DMS153 treated with DMSO at 0.1 percent for 48 hours (cell line): Measurements from ENCODE around the gene PLK5.
"Not testable (repeated sequence)": the region's sequence is repeated elsewhere in the genome, so short reads cannot be mapped to it uniquely, and the experiment has no call there.

Source experiments
- DNase-seq: peaks from one replicate; lab custom pipeline; 2025; ENCODE audit not compliant: unreplicated experiment; lab: John Stamatoyannopoulos, UW

Gene PLK5

DNA sequence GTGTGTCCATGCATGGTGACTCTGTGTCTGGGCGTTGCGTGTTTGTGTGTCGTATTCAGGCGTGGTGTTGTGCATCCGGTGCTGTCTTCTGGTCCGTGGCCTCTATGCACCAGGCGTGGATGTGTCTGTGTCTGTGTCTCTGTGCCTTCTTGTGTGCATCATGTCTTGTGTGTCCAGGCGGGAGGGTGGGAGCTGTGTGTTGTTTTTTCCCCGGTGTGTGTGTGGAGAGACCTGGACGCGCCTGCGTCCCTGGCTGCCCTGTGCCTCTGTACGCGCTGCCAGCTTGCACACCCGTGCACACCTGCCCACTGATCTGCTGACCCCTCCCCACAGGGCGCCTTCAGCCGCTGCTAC, 1.1 kb downstream of the PLK5 start:
- DNase-seq, result no peak

- DNase-seq, result no peak
These were observed 1.5 kb downstream of the PLK5 start for GRCh38 chr19:1525343-1525742.

GRCh38 chr19:1526066-1526778, 2.3 kb downstream of the PLK5 start:
- DNase-seq, result no peak

GRCh38 chr19:1526979-1527649, 3.2 kb downstream of the PLK5 start:
- no peak for DNase-seq

- DNase-seq, result no peak
These were observed 3.9 kb downstream of the PLK5 start for GRCh38 chr19:1527650-1528309.

DNA sequence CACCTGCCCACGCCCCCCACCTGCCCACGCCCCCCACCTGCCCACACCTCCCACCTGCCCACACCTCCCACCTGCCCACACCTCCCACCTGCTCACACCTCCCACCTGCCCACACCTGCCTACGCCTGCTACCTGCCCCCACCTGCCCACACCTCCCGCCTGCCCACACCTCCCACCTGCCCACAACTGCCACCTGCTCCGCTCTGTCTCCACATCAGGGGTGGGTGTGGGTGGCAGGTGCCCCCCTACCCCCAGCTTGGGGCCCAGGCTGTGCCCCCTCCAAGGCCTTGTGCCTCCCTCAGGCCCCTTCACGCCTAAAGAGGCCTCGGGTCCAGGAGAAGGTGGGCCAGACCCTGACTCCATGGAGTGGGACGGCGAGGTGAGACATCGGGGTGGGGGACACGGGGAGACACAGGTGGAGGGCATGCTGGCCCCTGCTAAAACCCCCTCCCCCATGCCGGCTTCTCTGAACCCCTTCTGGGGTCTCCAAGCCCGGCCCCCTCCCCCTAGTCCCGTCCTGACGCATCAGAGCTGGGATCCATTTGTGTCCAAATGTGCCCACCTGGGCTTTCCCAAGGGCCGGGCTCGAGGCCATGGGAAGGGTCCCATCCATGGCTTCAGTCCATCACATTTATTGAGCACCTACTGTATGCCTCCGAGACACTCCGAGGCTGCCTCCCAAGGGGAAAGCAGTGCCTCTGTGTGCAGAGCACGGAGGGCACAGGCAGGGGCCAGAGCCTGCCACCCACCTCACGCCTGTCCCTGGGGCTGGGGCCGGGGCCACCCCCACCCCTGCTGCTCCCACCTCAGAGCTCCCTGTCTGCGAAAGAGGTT, 4.9 kb downstream of the PLK5 start:
- no peak for DNase-seq

DNA sequence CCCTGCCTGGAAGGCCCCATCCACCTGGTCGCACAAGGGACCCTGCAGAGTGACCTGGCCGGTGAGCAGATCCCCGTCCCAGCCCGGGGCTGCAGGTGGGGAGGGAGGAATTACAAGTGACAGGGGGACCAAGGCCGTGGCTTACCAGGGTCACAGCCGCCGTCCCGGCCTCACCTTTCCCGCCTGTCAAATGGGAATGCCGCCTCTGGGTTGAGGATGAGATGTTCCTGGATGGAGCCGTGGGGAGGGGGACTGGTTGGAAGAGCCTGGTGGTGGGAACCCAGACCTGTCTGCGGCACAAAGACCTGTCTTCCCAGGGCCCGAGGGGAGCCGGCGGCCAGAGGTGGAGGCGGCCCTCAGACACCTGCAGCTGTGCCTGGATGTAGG, 5.5 kb downstream of the PLK5 start:
- no peak for DNase-seq

DNA sequence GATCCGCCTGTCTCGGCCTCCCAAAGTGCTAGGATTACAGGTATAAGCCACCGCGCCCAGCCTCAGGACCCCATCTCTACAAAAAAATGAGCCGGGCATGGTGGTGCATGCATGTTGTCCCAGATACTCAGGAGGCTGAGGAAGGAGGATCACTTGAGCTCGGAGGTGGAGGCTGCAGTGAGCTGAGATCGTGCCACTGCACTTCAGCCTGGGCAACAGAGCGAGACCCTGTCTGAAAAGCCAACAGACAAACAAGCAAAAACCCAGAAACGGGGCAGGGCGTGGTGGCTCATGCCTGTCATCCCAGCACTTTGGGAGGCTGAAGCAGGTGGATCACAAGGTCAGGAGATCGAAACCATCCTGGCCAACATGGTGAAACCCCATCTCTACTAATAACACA, 7.0 kb downstream of the PLK5 start:
- not testable (repeated sequence) for DNase-seq

DNA sequence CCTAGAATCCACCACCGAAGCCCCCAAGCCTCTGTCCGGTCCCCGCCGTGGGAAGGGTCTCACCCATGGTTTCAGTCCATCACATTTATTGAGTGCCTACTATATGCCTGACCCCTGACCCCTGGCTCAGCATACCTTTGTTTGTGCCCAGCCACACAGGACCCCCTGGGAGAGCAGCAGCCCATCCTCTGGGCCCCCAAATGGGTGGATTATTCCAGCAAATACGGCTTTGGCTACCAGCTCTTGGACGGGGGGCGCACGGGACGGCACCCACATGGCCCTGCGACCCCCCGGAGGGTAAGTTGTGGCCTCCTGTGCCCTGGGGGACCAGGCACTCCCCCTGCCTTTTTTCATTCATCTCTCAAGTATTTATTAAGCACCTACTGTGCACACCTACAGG, 7.7 kb downstream of the PLK5 start:
- no peak for DNase-seq

GRCh38 chr19:1532003-1532402, 8.1 kb downstream of the PLK5 start:
- DNase-seq, result no peak

- DNase-seq, result no peak
These were observed 9.8 kb downstream of the PLK5 start for GRCh38 chr19:1533510-1534150.

- DNase-seq, result no peak
These were observed 11.1 kb downstream of the PLK5 start for GRCh38 chr19:1534972-1535371.

DNA sequence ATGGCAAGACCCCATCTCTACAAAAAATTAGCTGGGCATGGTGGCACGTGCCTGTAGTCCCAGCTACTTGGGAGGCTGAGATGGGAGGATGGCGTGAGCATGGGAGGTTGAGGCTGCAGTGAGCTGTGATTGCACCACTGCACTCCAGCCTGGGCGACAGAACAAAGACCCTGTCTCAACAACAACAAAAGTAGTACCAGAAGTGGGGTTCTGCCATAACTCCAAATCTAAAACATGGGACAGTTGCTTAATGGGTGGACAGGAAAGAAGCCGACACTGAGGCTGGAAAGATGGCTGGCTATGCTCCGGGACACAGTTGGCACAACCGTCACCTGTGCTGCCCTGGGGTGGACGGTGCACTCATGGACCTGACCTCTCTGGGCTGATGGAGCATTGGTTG, 11.8 kb downstream of the PLK5 start:
- not testable (repeated sequence) for DNase-seq

GRCh38 chr19:1538978-1539377, 15.1 kb downstream of the PLK5 start:
- DNase-seq, result no peak

DNA sequence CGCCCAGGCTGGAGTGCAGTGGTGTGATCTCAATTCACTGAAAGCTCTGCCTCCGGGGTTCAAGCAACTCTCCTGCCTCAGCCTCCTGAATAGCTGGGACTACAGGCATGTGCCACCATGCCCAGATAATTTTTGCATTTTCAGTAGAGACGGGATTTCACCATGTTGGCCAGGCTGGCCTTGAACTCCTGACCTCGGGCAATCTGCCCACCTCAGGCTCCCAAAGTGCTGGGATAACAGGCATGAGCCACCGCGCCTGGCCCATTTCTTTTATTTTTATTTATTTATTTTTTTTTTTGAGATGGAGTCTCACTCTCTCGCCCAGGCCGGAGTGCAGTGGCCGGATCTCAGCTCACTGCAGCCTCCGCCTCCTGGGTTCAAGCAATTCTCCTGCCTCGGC, 15.9 kb downstream of the PLK5 start:
- DNase-seq, result not testable (repeated sequence)

DNA sequence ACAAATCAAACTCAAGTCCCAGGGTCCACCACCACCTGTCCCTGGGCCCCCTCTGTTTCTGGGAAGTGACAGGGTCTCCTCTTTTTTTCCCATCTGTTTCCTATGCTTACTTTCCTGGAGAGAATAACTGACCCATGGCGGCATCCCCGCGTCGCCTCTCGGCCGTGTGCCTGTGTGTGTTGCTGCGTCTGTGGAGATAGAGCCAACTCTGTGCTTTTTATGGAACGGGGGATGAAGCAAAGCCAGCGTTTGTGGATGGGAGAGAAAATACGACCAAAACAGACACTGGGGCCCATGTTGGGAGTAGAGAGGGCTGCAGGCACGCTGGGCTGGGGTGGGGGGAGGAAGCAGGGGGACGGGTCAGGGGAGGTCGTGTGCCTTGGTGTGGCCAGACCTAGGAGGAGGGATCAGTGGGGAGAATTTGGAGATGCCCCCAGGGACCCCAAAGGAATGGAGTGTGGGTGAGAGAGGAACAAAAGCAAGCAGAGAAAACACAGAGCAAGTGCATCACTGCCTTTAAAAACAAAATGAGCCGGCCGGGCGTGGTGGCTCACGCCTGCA, 16.6 kb downstream of the PLK5 start:
- DNase-seq, result no peak

- DNase-seq, result no peak
These were observed 25.6 kb downstream of the PLK5 start for GRCh38 chr19:1549332-1549945.

DNA sequence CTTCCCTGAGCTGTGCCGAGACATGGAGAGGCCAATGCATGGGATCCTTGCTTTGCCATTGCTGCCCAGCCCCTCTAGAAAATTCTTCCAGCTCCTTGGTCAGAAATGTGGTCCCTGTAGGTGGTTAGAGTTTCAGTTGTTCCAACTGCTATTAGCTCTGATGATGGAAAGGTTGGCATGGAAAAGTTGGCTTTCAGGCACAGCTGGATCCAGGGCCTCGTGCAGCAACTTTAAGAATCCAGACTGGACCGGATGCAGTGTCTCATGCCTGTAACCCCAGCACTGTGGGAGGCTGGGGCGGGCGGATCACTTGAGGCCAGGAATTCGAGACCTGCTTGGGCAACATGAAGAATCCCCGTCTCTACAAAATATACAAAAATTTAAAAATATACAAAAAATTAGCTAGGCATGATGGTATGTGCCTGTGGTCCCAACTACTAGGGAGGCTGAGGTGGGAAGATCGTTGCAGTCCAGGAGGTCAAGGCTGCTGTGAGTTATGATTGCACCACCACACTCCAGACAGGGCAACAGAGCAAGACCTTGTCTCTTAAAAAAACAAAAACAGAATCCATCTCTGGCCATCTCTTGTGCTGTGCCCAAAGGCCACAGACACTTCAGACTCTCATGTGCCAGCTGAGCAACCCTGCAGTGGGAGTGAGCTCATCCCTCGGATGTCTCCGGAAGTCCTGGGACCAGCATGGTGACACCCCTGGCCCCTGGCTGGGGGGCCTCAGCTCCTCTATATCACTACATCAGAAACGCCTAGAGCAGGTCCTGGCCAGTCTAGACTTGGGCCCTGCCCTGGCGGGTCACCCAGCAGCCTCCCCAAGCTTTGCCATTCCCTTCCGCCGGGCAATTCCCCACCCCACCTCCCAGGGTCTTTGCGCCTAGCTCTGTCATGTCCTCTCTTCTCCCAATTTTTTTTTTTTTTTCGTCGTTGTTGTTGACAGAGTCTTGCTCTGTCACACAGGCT, 27.5 kb downstream of the PLK5 start:
- no peak for DNase-seq

DNA sequence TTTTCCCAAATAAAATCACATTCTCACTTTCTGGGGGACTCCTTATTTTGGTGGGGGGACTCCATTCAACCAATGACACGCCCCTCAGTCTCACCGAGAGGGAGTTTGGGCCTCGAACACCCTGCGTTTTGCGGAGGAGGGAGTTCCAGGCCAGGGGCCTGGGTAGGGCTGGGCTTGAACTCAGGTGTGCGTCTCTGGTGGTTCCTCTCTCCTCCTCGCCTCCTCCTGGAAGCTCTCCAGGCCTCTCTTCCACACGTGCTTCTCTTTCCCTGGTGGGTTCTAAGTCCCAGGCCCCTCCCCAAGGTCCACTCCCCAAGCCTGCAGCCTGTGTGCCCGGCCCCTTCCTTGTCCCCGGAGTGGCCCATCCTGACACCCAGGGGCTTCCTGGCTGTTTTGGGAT, 29.5 kb downstream of the PLK5 start:
- no peak for DNase-seq
